HCT116 (cell line): ENCODE data around the gene TSPAN1. TPM values are rescaled to one million over a fixed set of nuclear protein-coding genes. Genes with fewer than 3 reads are reported as not detected.
A peak's percentile ranks its signal among the peaks of the same experiment; 100 is the strongest.

Experiments
- ATAC-seq: fragments of 200-7000 bp; cut with Tn5 transposase; 2 replicates; pipeline ENCODE4 v1.9.1; 2020; ENCODE audit warnings: mild to moderate bottlenecking, moderate library complexity
- BruUV-seq: library from RNA; stranded (reverse); fragments of 400-500 nt; replicated peaks from 2 replicates; lab custom pipeline; 2021; lab: Mats Ljungman, UMichigan
- CTCF ChIA-PET: fragments of 300-600 bp; sonication (Branson Sonifier 250); formaldehyde crosslinking; loops from one replicate; lab custom pipeline; 2021; ENCODE audit warnings: antibody characterized with exemption; lab: Charles Lee
- POLR2A ChIA-PET: fragments of 300-600, 350-600 bp; sonication (Branson Sonifier 250); formaldehyde crosslinking; loops from one replicate; lab custom pipeline; 2021; ENCODE audit warnings: antibody characterized with exemption; lab: Charles Lee
- RAD21 ChIA-PET, 2 experiments: fragments of 300-600 bp; sonication (Branson Sonifier 250); formaldehyde crosslinking; loops; one replicate each; lab custom pipeline; 2023; ENCODE audit warnings: low total read pairs in 2 of 2; ENCODE audit not compliant: uncharacterized antibody in 2 of 2, unreplicated experiment in 2 of 2, low non-redundant PET in 1 of 2; lab: Charles Lee
- DNase-seq: peaks from one replicate; pipeline ENCODE4 v3.0.0-alpha.2; 2010; ENCODE audit warnings: low read depth, low spot score
- H2AFZ ChIP-seq: fragments of 200-600 bp; shearing (Covaris generic), sonication (generic); 2 replicates; pipeline ENCODE4 v1.6.1; 2017; ENCODE audit warnings: low read depth, mixed run types, mixed read lengths, antibody characterized with exemption, low read length; ENCODE audit not compliant: poor library complexity, severe bottlenecking
- H3K27ac ChIP-seq: 2 replicates; pipeline ENCODE4 v1.5.1; 2012; ENCODE audit warnings: low read depth, low read length
- H3K27me3 ChIP-seq: fragments of 200-600 bp; sonication (generic); 2 replicates; pipeline ENCODE4 v1.6.1; 2016; ENCODE audit warnings: mixed run types, low read length, mixed read lengths; ENCODE audit not compliant: insufficient read depth
- H3K36me3 ChIP-seq, 2 experiments: fragments of 200-500 bp in 1 of 2; fragments of 200-600 bp in 1 of 2; sonication (Bioruptor generic) in 1 of 2; sonication (generic) in 1 of 2; 2 replicates each; pipeline versions ENCODE4 v1.5.1 to v1.6.1; 2014 to 2016; ENCODE audit warnings: low read length in 2 of 2, inconsistent platforms in 1 of 2, mixed read lengths in 1 of 2, mixed run types in 1 of 2; ENCODE audit not compliant: insufficient read depth in 2 of 2, control insufficient read depth in 1 of 2
- H3K4me1 ChIP-seq, 2 experiments: fragments of 200-600 bp in 1 of 2; sonication (generic) in 1 of 2; 2 replicates each; pipeline versions ENCODE4 v1.5.1 to v1.6.1; 2012 to 2017; ENCODE audit warnings: low read length in 2 of 2, inconsistent platforms in 1 of 2, mild to moderate bottlenecking in 1 of 2, mixed read lengths in 1 of 2, mixed run types in 1 of 2, moderate library complexity in 1 of 2; ENCODE audit not compliant: insufficient read depth in 2 of 2, control insufficient read depth in 1 of 2
- H3K4me2 ChIP-seq: fragments of 200-600 bp; sonication (generic); 2 replicates; pipeline ENCODE4 v1.6.1; 2017; ENCODE audit warnings: mixed run types, low read length, mixed read lengths
- H3K4me3 ChIP-seq, 2 experiments: fragments of 200-600 bp in 1 of 2; sonication (generic) in 1 of 2; replicated peaks in 1 of 2; 2 replicates each; pipeline ENCODE4 v1.5.1; 2011 to 2016; ENCODE audit warnings: low read length in 2 of 2, control low read depth in 1 of 2, low read depth in 1 of 2, mild to moderate bottlenecking in 1 of 2, mixed read lengths in 1 of 2, mixed run types in 1 of 2
- H3K79me2 ChIP-seq: fragments of 200-600 bp; sonication (generic); 2 replicates; pipeline ENCODE4 v1.6.1; 2017; ENCODE audit warnings: mild to moderate bottlenecking, mixed run types, low read length, moderate library complexity, mixed read lengths; ENCODE audit not compliant: insufficient read depth
- H3K9ac ChIP-seq: fragments of 200-600 bp; sonication (generic); 2 replicates; pipeline ENCODE4 v1.6.1; 2016; ENCODE audit warnings: low read length, mixed read lengths
- H3K9me2 ChIP-seq: fragments of 200-600 bp; sonication (generic), shearing (Covaris generic); 2 replicates; pipeline ENCODE4 v1.6.1; 2017; ENCODE audit warnings: mixed run types, mild to moderate bottlenecking, moderate library complexity; ENCODE audit not compliant: insufficient read depth
- H3K9me3 ChIP-seq, 2 experiments: fragments of 200-500 bp in 1 of 2; fragments of 200-600 bp in 1 of 2; sonication (Bioruptor generic) in 1 of 2; sonication (generic) in 1 of 2; 2 replicates each; pipeline ENCODE4 v1.6.1; 2014 to 2017; ENCODE audit warnings: low read length in 2 of 2, mixed read lengths in 2 of 2, inconsistent platforms in 1 of 2, low read depth in 1 of 2, mild to moderate bottlenecking in 1 of 2, mixed run types in 1 of 2, moderate library complexity in 1 of 2; ENCODE audit not compliant: control insufficient read depth in 1 of 2, insufficient read depth in 1 of 2
- H4K20me1 ChIP-seq: fragments of 200-600 bp; sonication (generic), shearing (Covaris generic); 2 replicates; pipeline ENCODE4 v1.6.1; 2017; ENCODE audit warnings: mixed run types, mild to moderate bottlenecking, moderate library complexity; ENCODE audit not compliant: insufficient read depth
- ATF3 ChIP-seq: IDR thresholded peaks from 2 replicates; pipeline ENCODE4 v1.6.1; 2012
- CBX3 ChIP-seq: IDR thresholded peaks from 2 replicates; pipeline ENCODE4 v1.6.1; 2012; ENCODE audit warnings: low read depth
- CEBPB ChIP-seq: IDR thresholded peaks from 2 replicates; pipeline ENCODE4 v1.6.1; 2012; ENCODE audit warnings: low read depth
- EGR1 ChIP-seq: IDR thresholded peaks from 2 replicates; pipeline ENCODE4 v1.6.1; 2012; ENCODE audit warnings: low read depth
- ELF1 ChIP-seq: IDR thresholded peaks from 2 replicates; pipeline ENCODE4 v1.6.1; 2012; ENCODE audit warnings: low read depth, borderline replicate concordance
- EZH2 ChIP-seq: fragments of 200-600 bp; sonication (generic); IDR thresholded peaks from 2 replicates; pipeline ENCODE4 v1.6.1; 2017; ENCODE audit warnings: antibody characterized with exemption, mixed run types
- EZH2phosphoT487 ChIP-seq: fragments of 200-600 bp; IDR thresholded peaks from 2 replicates; pipeline ENCODE4 v1.6.1; 2018; ENCODE audit warnings: antibody characterized with exemption, borderline replicate concordance
- FOSL1 ChIP-seq: IDR thresholded peaks from 2 replicates; pipeline ENCODE4 v1.6.1; 2012; ENCODE audit warnings: low read depth
- JUND ChIP-seq: IDR thresholded peaks from 2 replicates; pipeline ENCODE4 v1.6.1; 2012
- POLR2A ChIP-seq: IDR thresholded peaks from 2 replicates; pipeline ENCODE4 v1.7.0; 2011; ENCODE audit warnings: borderline replicate concordance; ENCODE audit not compliant: insufficient read depth, insufficient read length; ENCODE audit errors: extremely low read depth
- POLR2AphosphoS5 ChIP-seq: IDR thresholded peaks from 2 replicates; pipeline ENCODE4 v1.6.1; 2011; ENCODE audit warnings: mild to moderate bottlenecking, low read depth, low read length, moderate library complexity
- RAD21 ChIP-seq: IDR thresholded peaks from 2 replicates; pipeline ENCODE4 v1.6.1; 2012; ENCODE audit warnings: low read depth, mild to moderate bottlenecking
- SIN3A ChIP-seq: IDR thresholded peaks from 2 replicates; pipeline ENCODE4 v1.6.1; 2012; ENCODE audit warnings: low read depth
- SP1 ChIP-seq: IDR thresholded peaks from 2 replicates; pipeline ENCODE4 v1.6.1; 2012; ENCODE audit warnings: low read depth
- SRF ChIP-seq: IDR thresholded peaks from 2 replicates; pipeline ENCODE4 v1.6.1; 2012; ENCODE audit warnings: low read depth
- TCF7L2 ChIP-seq: IDR thresholded peaks from 2 replicates; pipeline ENCODE4 v1.7.0; 2011; ENCODE audit warnings: borderline replicate concordance, inconsistent platforms; ENCODE audit not compliant: insufficient read depth, insufficient read length; ENCODE audit errors: extremely low read depth
- YY1 ChIP-seq: IDR thresholded peaks from 2 replicates; pipeline ENCODE4 v1.6.1; 2011; ENCODE audit warnings: low read length, low read depth, moderate library complexity, mild to moderate bottlenecking; ENCODE audit not compliant: insufficient replicate concordance; ENCODE audit errors: extremely low read depth
- ZFX ChIP-seq: fragments of 450-650 bp; IDR thresholded peaks from 2 replicates; pipeline ENCODE4 v1.6.1; 2017
- ZNF274 ChIP-seq: fragments of 200-500 bp; sonication (Bioruptor generic); IDR thresholded peaks from 2 replicates; pipeline ENCODE4 v1.6.1; 2014; ENCODE audit warnings: mild to moderate bottlenecking, low read depth, low read length, inconsistent platforms
- intact Hi-C: fragments of 100-400 bp; cut with micrococcal nuclease; formaldehyde crosslinking; loops from 2 replicates; pipeline ENCODE4 v1.10.0; 2022
- total RNA-seq: library from RNA; stranded (reverse); gene quantifications from one replicate; pipeline ENCODE4 v1.2.1, GENCODE V29; 2021; ENCODE audit not compliant: unreplicated experiment
- TF ChIP-seq, protein P1 (sequence below), 3 experiments: fragments of 200-600 bp in 1 of 3; sonication (generic) in 1 of 3; IDR thresholded peaks in 2 of 3; conservative IDR thresholded peaks in 1 of 3; 2 replicates each; pipeline ENCODE4 v1.5.1; 2012 to 2017; ENCODE audit warnings: low read depth in 2 of 3, low read length in 2 of 3, antibody characterized with exemption in 1 of 3, borderline replicate concordance in 1 of 3, control low read depth in 1 of 3, mild to moderate bottlenecking in 1 of 3, mixed read lengths in 1 of 3, mixed run types in 1 of 3, moderate library complexity in 1 of 3; ENCODE audit not compliant: insufficient read depth in 1 of 3
- TF ChIP-seq, protein P2 (sequence below): IDR thresholded peaks from 2 replicates; pipeline ENCODE4 v1.6.1; 2012
- TF ChIP-seq, protein P3 (sequence below): IDR thresholded peaks from 2 replicates; pipeline ENCODE4 v1.6.1; 2011; ENCODE audit warnings: mild to moderate bottlenecking, low read length, moderate library complexity; ENCODE audit not compliant: insufficient replicate concordance; ENCODE audit errors: extremely low read depth

The TSPAN1 gene
- total RNA-seq, 1 experiment from 2014 or later = 9.9 TPM

DNA sequence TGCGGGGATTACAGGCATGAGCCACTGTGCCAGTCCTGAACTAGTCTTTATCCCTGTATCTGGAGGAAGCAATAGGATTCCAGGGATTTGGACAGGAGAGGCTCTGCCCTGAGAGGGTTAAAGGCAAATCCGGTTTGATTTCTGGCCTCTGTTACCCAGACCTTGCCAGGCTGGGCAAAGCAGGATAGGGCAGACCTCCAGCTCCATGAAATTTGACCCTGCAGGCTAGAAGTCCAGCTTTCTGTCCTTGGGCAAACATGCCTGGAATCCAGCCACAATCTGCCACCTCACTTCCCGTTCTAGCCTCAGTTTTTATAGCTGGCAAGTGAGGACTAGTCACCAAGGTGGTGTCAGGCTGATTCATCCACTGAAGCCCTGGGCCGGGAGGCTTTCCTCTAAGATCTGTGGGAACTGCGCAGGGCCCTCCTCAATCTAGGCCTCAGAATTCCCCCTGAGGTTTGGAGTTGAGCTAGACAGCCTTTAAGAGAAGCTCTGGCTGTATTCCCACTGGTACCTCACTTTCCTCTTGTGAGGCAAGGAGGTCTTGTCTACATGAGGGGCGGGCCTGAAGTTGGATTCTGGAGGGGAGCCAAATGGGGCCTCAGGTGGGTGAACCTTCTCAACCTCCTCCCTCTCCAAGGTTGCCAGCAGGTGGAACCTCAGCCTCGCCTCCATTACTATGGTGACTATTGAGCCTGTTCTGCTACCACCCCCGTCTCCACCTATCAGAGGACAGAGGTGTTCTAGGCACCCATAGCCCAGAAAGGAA is 8.4 kb downstream of the TSPAN1 start:
- DNase-seq = peak; percentile 98
- ATAC-seq = peak; percentile 80
- no peak overlapping the region for H2AFZ ChIP-seq
- intact Hi-C loops = loop anchor here (1.0 kb wide), 1 partner anchor 15 kb away; the partner anchor contains the start of gene POMGNT1
- H3K4me2 ChIP-seq = peak overlapping the region; percentile 83
- H3K9me3 ChIP-seq = no peaks in the 10 kb centered on the region
- RAD21 ChIA-PET = interaction anchor here (1.9 to 4.2 kb wide), 2 partner anchors 40 kb away, joined by 12 to 28 read pairs; no protein-coding TSS in a partner anchor
- POLR2A ChIA-PET = interaction anchor here (0.7 to 2.7 kb wide), 11 partner anchors 9 to 662 kb away, joined by 3 to 11 read pairs (median 4); partner anchors contain the start of genes POMGNT1, PRDX1 and RAD54L
- no peaks in the 10 kb centered on the region for H3K79me2 ChIP-seq
- H3K9ac ChIP-seq = peak overlapping the region; percentile 65
- TSS peak; percentile 65 for BruUV-seq
- H3K9me2 ChIP-seq = no peaks in the 10 kb centered on the region
- no peaks in the 10 kb centered on the region for H3K27me3 ChIP-seq
- H3K27ac ChIP-seq = peak overlapping the region; percentile 90
- no peaks in the 10 kb centered on the region for H4K20me1 ChIP-seq
- peaks cover 64 to 81% of the 10 kb centered on the region in 2 experiments for H3K4me1 ChIP-seq
- 0 out of 4 replicates have a peak, but pooled peaks cover 0 to 2% of the 10 kb centered on the region in 2 experiments for H3K36me3 ChIP-seq
- peak overlapping the region; percentile 21 to 33 for H3K4me3 ChIP-seq
- CTCF ChIA-PET = interaction anchor here (0.9 to 4.7 kb wide), 7 partner anchors 16 to 164 kb away, joined by 3 to 94 read pairs (median 5); partner anchors contain the start of gene POMGNT1
- TF ChIP-seq POLR2A = peak; percentile 57
- no peak for TF ChIP-seq EGR1
- no peak for TF ChIP-seq SIN3A
- TF ChIP-seq ELF1 = no peak
- TF ChIP-seq ATF3 = no peak
- no peak for TF ChIP-seq CEBPB
- TF ChIP-seq JUND = no peak
- TF ChIP-seq, protein P1, sequence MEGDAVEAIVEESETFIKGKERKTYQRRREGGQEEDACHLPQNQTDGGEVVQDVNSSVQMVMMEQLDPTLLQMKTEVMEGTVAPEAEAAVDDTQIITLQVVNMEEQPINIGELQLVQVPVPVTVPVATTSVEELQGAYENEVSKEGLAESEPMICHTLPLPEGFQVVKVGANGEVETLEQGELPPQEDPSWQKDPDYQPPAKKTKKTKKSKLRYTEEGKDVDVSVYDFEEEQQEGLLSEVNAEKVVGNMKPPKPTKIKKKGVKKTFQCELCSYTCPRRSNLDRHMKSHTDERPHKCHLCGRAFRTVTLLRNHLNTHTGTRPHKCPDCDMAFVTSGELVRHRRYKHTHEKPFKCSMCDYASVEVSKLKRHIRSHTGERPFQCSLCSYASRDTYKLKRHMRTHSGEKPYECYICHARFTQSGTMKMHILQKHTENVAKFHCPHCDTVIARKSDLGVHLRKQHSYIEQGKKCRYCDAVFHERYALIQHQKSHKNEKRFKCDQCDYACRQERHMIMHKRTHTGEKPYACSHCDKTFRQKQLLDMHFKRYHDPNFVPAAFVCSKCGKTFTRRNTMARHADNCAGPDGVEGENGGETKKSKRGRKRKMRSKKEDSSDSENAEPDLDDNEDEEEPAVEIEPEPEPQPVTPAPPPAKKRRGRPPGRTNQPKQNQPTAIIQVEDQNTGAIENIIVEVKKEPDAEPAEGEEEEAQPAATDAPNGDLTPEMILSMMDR (IDR thresholded peaks at IDR 0.05 in 2 of 3, conservative IDR thresholded peaks at IDR 0.05 in 1 of 3; ENCODE audit: borderline replicate concordance in 1 of 3, insufficient read depth in 1 of 3, low read depth in 2 of 3, low read length in 2 of 3) = 0 out of 6 replicates have a peak, but pooled peaks of 1 of the 3 experiments have one; percentile 15
- TF ChIP-seq POLR2AphosphoS5 = peak; percentile 91
- TF ChIP-seq SP1 = no peak
- TF ChIP-seq ZFX = peak; percentile 60
- TF ChIP-seq, protein P2, sequence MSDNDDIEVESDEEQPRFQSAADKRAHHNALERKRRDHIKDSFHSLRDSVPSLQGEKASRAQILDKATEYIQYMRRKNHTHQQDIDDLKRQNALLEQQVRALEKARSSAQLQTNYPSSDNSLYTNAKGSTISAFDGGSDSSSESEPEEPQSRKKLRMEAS = no peak
- TF ChIP-seq ZNF274 = no peak
- TF ChIP-seq YY1 = peak; percentile 39
- no peak for TF ChIP-seq SRF
- TF ChIP-seq, protein P3, sequence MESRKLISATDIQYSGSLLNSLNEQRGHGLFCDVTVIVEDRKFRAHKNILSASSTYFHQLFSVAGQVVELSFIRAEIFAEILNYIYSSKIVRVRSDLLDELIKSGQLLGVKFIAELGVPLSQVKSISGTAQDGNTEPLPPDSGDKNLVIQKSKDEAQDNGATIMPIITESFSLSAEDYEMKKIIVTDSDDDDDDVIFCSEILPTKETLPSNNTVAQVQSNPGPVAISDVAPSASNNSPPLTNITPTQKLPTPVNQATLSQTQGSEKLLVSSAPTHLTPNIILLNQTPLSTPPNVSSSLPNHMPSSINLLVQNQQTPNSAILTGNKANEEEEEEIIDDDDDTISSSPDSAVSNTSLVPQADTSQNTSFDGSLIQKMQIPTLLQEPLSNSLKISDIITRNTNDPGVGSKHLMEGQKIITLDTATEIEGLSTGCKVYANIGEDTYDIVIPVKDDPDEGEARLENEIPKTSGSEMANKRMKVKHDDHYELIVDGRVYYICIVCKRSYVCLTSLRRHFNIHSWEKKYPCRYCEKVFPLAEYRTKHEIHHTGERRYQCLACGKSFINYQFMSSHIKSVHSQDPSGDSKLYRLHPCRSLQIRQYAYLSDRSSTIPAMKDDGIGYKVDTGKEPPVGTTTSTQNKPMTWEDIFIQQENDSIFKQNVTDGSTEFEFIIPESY = no peak
- no peak for TF ChIP-seq FOSL1
- TF ChIP-seq EZH2 = no peak
- TF ChIP-seq RAD21 = no peak
- TF ChIP-seq TCF7L2 = peak; percentile 68
- no peak for TF ChIP-seq CBX3
- TF ChIP-seq EZH2phosphoT487 = no peak
